Astrocyte of the spinal cord (primary cell): ENCODE measurements around the gene UBE2F.

Source experiments
- DNase-seq: peaks from one replicate; pipeline ENCODE4 v3.0.0; 2011; ENCODE audit warnings: low read depth, low spot score
- H3K4me3 ChIP-seq: 2 replicates; pipeline ENCODE4 v1.5.1; 2011; ENCODE audit warnings: low read depth, mild to moderate bottlenecking, low read length, moderate library complexity
- in situ Hi-C: cut with HindIII; loops from 2 replicates; pipeline ENCODE4 v1.10.0; 2017; ENCODE audit warnings: low sequenced_read_pairs
- TF ChIP-seq, protein P1 (sequence below): IDR thresholded peaks from 2 replicates; pipeline ENCODE4 v1.5.1; 2012; ENCODE audit warnings: low read depth, mild to moderate bottlenecking, low read length, inconsistent platforms

The UBE2F gene

DNA sequence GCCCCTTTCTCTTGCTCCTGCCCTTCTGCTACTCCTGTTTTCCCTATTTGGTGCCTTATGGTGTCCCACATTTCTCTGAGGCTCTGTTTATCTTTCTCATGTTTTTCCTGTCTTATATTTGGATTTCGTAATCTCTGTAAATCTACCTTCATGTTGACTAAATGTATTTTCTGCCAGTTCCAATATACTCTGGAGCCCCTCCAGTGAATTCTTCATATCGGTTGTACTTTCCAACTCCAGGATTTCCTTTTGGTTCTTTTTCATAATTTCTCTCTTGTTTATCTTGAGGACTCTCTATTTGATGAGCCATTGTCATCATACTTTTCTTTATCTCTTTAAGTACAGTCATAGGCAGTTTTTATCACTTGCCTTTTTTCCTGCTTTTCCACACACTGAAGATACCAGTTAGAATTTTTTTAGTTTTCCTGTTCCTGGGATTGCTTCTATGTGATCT lies 113.1 kb downstream of the UBE2F start:
- in situ Hi-C loops = no loop called here
- no peak for DNase-seq
- TF ChIP-seq, protein P1, sequence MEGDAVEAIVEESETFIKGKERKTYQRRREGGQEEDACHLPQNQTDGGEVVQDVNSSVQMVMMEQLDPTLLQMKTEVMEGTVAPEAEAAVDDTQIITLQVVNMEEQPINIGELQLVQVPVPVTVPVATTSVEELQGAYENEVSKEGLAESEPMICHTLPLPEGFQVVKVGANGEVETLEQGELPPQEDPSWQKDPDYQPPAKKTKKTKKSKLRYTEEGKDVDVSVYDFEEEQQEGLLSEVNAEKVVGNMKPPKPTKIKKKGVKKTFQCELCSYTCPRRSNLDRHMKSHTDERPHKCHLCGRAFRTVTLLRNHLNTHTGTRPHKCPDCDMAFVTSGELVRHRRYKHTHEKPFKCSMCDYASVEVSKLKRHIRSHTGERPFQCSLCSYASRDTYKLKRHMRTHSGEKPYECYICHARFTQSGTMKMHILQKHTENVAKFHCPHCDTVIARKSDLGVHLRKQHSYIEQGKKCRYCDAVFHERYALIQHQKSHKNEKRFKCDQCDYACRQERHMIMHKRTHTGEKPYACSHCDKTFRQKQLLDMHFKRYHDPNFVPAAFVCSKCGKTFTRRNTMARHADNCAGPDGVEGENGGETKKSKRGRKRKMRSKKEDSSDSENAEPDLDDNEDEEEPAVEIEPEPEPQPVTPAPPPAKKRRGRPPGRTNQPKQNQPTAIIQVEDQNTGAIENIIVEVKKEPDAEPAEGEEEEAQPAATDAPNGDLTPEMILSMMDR = no peak
- H3K4me3 ChIP-seq = no peak overlapping the region

DNA sequence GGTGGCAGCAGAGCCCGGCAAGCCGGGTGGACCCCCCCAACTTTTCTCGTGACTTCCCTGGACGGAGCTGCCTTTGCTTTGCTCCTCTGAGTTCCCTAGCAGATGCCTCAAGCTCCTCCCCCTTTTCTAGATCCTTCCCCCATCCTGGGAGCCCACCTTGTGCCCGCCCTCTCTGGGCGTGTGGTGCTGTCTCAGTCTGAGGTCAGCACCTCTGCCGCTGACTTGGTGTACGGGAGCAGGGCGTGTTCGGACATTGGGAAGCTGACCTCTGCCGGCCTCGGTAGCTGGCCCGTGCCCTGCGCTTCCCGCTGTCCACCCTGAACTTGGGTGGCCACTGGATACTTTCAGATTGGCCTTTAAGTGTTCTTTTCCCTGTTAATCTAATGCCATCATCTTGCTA lies 113.7 kb downstream of the UBE2F start:
- DNase-seq = no peak
- H3K4me3 ChIP-seq = no peak overlapping the region
- in situ Hi-C loops = no loop called here
- TF ChIP-seq, protein P1 = no peak

DNA sequence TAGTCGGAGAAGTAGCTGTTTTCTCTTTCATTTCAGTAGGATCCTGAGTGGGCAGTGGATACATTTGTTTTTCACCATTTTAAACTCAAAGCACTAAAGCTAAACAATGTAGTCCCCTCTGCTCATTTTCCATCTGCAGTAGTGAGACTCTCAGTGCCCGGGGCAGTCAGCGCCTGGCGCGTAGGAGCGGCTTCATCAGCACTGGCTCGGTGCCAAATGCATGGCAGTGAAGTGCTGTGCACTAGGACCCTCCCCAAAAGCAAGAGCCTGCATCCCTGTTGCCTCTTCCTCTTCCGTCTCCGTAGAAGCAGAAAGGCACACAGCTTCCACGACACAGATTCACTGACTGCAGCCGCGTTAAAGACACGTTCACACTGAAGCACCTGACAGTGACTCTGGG lies 114.3 kb downstream of the UBE2F start:
- in situ Hi-C loops = no loop called here
- H3K4me3 ChIP-seq = no peak overlapping the region
- DNase-seq = no peak
- TF ChIP-seq, protein P1 = no peak

DNA sequence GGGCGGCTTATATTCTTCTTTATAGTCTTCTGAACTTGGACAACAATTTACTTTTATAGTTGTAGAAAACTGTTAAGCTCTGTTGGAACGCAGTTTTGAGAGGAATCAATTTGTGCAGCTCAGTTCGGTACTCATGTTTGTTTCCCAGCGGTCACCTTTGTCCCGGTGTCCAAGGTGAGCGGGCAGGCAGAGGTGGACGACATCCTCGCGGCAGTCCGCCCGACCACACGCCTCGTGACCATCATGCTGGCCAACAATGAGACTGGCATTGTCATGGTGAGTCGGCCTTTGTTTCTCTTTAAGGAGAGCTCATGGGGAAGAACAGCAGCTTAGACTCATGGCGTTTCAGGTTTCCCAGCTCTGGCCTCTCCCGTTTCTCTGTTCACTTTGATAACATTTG lies 114.7 kb downstream of the UBE2F start:
- in situ Hi-C loops = no loop called here

DNA sequence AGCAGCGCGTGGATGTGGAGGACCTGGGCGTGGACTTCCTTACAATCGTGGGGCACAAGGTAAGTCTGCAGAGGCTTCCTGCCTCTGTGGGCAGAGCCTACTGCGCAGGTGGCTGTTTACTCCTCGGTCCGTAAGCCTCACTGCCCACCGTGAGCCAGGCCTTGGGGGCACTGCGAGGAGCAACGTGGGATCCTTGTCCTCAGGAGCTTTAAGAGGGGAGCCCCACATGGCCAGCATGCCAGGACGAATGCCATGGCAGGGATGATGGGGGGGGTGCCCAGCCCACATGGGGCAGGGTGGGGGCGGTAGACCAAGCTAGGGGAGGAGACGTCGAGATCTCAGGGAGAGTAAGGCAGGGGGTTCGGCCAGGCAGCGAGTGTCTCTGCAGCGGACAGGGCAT lies 115.3 kb downstream of the UBE2F start:
- DNase-seq = no peak
- in situ Hi-C loops = no loop called here
- no peak overlapping the region for H3K4me3 ChIP-seq
- TF ChIP-seq, protein P1 = no peak

More for the DNA sequence above, 114.7 kb downstream of the UBE2F start:
- TF ChIP-seq, protein P1 = no peak
- no peak overlapping the region for H3K4me3 ChIP-seq
- no peak for DNase-seq

DNA sequence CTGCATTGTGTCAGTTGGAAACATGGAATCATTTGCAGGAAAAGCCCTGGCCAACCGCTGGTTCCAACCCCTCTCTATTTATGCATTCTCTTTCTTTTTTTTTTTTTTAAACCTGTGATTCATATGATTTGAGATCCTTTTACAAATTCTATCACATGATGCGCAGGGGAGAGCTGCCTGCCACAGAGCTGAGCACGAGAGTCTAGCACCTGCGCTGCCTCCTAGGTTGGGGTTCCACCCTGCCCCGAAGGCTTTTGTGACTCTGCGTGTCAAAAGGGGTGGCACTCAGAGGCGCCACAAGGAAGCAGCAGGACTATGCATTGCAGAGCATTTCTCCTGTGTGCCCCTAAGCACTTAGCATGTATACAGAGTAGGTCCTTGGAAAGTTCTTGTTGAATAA lies 116.0 kb downstream of the UBE2F start:
- no peak overlapping the region for H3K4me3 ChIP-seq
- no peak for DNase-seq
- TF ChIP-seq, protein P1 = no peak
- in situ Hi-C loops = no loop called here

DNA sequence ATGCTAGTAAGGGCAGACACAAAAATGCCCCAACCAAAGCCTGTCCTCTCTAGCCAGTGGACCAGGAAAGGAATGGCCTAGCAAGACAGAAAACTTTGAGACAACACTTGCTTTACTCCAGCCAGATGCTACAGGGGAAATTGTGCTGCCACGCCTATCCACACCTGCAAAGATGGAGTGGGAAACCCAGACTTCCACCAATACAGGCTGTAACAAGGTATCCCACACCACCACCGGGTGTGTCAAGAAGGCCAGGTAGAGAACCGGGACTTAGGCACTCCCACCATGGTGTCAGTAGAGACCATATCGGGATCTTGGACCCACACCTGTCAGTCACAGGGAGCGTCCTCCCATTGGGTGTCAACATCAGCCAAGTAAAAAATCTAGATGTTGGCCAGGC lies 117.1 kb downstream of the UBE2F start:
- TF ChIP-seq, protein P1 = no peak
- in situ Hi-C loops = no loop called here
- no peak for DNase-seq
- no peak overlapping the region for H3K4me3 ChIP-seq
